Measurements from ENCODE around the gene CDC5L. TPM values are rescaled to one million over a fixed set of nuclear protein-coding genes. Genes with fewer than 3 reads are reported as not detected.

The CDC5L gene
- total RNA-seq, 6 experiments from 2014 or later = 9.2 to 13.0 (median 11.2) TPM

- H3K27me3 ChIP-seq = no peaks in the 10 kb centered on the region
- no peak overlapping the region for H3K4me3 ChIP-seq
- ATAC-seq = no peak
- intact Hi-C loops (cut with DNase I) = no loop called here
- H3K27ac ChIP-seq = no peak overlapping the region
- H3K36me3 ChIP-seq = no peaks in the 10 kb centered on the region
- DNase-seq = no peak
- no peaks in the 10 kb centered on the region for H3K9me3 ChIP-seq
- 100% methylated on average over 1 of the region's 1 CpG for WGBS (ENCODE audit: insufficient coverage, low coverage, low lambda C conversion rate, missing lambda C conversion rate)
- TF ChIP-seq POLR2A (IDR thresholded peaks at IDR 0.05) (no peak), CTCF (IDR thresholded peaks at IDR 0.05) (no peak)
- peaks cover 0 to 16% (median 8%) of the 10 kb centered on the region in 4 donors for H3K4me1 ChIP-seq
Measured at GRCh38 chr6:44377971-44378370, 9.5 kb upstream of the CDC5L start.

- intact Hi-C loops (cut with DNase I) = no loop called here
- Histone ChIP-seq H3K27ac (peak overlapping the region in 2 of 3 donors; percentile 57 to 83), H3K4me3 (no peak overlapping the region), H3K4me1 (peaks cover 0 to 21% (median 10%) of the 10 kb centered on the region in 4 donors), H3K27me3 (no peaks in the 10 kb centered on the region), H3K9me3 (no peaks in the 10 kb centered on the region), H3K36me3 (no peaks in the 10 kb centered on the region)
- ATAC-seq (peak; percentile 73 to 85 (median 81)), DNase-seq (peak in 1 of 3 donors; percentile 87)
- WGBS (ENCODE audit: insufficient coverage, low coverage, low lambda C conversion rate, missing lambda C conversion rate) = 14% methylated on average over 2 of the region's 2 CpGs
- no peak for TF ChIP-seq POLR2A (IDR thresholded peaks at IDR 0.05)
- no peak for TF ChIP-seq CTCF (IDR thresholded peaks at IDR 0.05)
Measured at GRCh38 chr6:44381739-44382138, 5.8 kb upstream of the CDC5L start.

- peak; percentile 53 to 68 (median 66) for ATAC-seq
- intact Hi-C loops (cut with DNase I) = no loop called here
- H3K9me3 ChIP-seq = no peaks in the 10 kb centered on the region
- H3K4me1 ChIP-seq = peaks cover 0 to 40% (median 18%) of the 10 kb centered on the region in 4 donors
- TF ChIP-seq POLR2A (IDR thresholded peaks at IDR 0.05) = no peak
- TF ChIP-seq CTCF (IDR thresholded peaks at IDR 0.05) = no peak
- no peaks in the 10 kb centered on the region for H3K27me3 ChIP-seq
- H3K36me3 ChIP-seq = peaks cover 0 to 5% (median 3%) of the 10 kb centered on the region in 4 donors
- WGBS (ENCODE audit: insufficient coverage, low coverage, low lambda C conversion rate, missing lambda C conversion rate) = 19% methylated on average over 6 of the region's 6 CpGs
- H3K27ac ChIP-seq = peak overlapping the region; percentile 97 to 98 (median 98)
- DNase-seq = peak; percentile 86 to 93 (median 93)
- peak overlapping the region in 2 of 3 donors; percentile 85 to 86 for H3K4me3 ChIP-seq
Measured at GRCh38 chr6:44386364-44386928, 1.1 kb upstream of the CDC5L start.

- TF ChIP-seq POLR2A (IDR thresholded peaks at IDR 0.05) (no peak), CTCF (IDR thresholded peaks at IDR 0.05) (no peak)
- peak overlapping the region; percentile 97 to 98 (median 98) for H3K27ac ChIP-seq
- H3K4me1 ChIP-seq = peaks cover 0 to 36% (median 17%) of the 10 kb centered on the region in 4 donors
- no peaks in the 10 kb centered on the region for H3K9me3 ChIP-seq
- peak overlapping the region; percentile 85 to 91 (median 86) for H3K4me3 ChIP-seq
- H3K27me3 ChIP-seq = no peaks in the 10 kb centered on the region
- WGBS (ENCODE audit: insufficient coverage, low coverage, low lambda C conversion rate, missing lambda C conversion rate) = 1% methylated on average over 8 of the region's 8 CpGs
- no peak for DNase-seq
- H3K36me3 ChIP-seq = peaks cover 0 to 10% (median 3%) of the 10 kb centered on the region in 4 donors
- ATAC-seq = peak; percentile 17 to 38 (median 23)
- intact Hi-C loops (cut with DNase I) = no loop called here
Measured at GRCh38 chr6:44386929-44387345, 569 bp upstream of the CDC5L start.
